KMS-11 (cell line): ENCODE data around the gene RCAN1.

ENCODE experiments used
- H2AFZ ChIP-seq: fragments of 200-600 bp; sonication (generic); 2 replicates; pipeline ENCODE4 v1.6.1; 2016; ENCODE audit warnings: antibody characterized with exemption, mixed run types, low read depth
- H3K27ac ChIP-seq: fragments of 200-600 bp; sonication (generic); 2 replicates; pipeline ENCODE4 v1.6.1; 2016; ENCODE audit warnings: mild to moderate bottlenecking, mixed run types
- H3K27me3 ChIP-seq: fragments of 200-600 bp; sonication (generic); 2 replicates; pipeline ENCODE4 v1.6.1; 2017; ENCODE audit warnings: mild to moderate bottlenecking, low read depth, mixed run types, moderate library complexity; ENCODE audit not compliant: insufficient read depth
- H3K36me3 ChIP-seq: fragments of 200-600 bp; sonication (generic); 2 replicates; pipeline ENCODE4 v1.6.1; 2017; ENCODE audit warnings: mild to moderate bottlenecking, mixed run types; ENCODE audit not compliant: insufficient read depth
- H3K4me1 ChIP-seq: fragments of 200-600 bp; sonication (generic); 2 replicates; pipeline ENCODE4 v1.6.1; 2016; ENCODE audit warnings: mild to moderate bottlenecking, low read depth, mixed run types; ENCODE audit not compliant: poor library complexity, severe bottlenecking
- H3K4me2 ChIP-seq: fragments of 200-600 bp; sonication (generic); 2 replicates; pipeline ENCODE4 v1.7.0; 2016; ENCODE audit warnings: mild to moderate bottlenecking, mixed run types
- H3K4me3 ChIP-seq: fragments of 200-600 bp; sonication (generic); IDR thresholded peaks from 2 replicates; pipeline ENCODE4 v1.6.1; 2017; ENCODE audit warnings: low read depth, low read length, mixed read lengths; ENCODE audit not compliant: insufficient read depth
- H3K79me2 ChIP-seq: fragments of 200-600 bp; sonication (generic); 2 replicates; pipeline ENCODE4 v1.6.1; 2016; ENCODE audit warnings: low read depth, mixed run types; ENCODE audit not compliant: insufficient read depth
- H3K9ac ChIP-seq: fragments of 200-600 bp; sonication (generic); 2 replicates; pipeline ENCODE4 v1.6.1; 2016; ENCODE audit warnings: mild to moderate bottlenecking, mixed run types
- H4K20me1 ChIP-seq: fragments of 200-600 bp; sonication (generic); 2 replicates; pipeline ENCODE4 v1.6.1; 2016; ENCODE audit warnings: mild to moderate bottlenecking, mixed run types; ENCODE audit not compliant: insufficient read depth
- CTCF ChIP-seq: fragments of 200-600 bp; sonication (generic); conservative IDR thresholded peaks from 2 replicates; pipeline ENCODE4 v1.6.1; 2017; ENCODE audit warnings: low read depth, mild to moderate bottlenecking, antibody characterized with exemption, low read length, moderate library complexity, mixed read lengths

RCAN1 gene

GRCh38 chr21:34621434-34622350, 6.8 kb upstream of the RCAN1 start:
- H3K9ac ChIP-seq = no peak overlapping the region
- no peaks in the 10 kb centered on the region for H3K79me2 ChIP-seq
- no peaks in the 10 kb centered on the region for H3K4me1 ChIP-seq
- no peaks in the 10 kb centered on the region for H3K36me3 ChIP-seq
- no peak overlapping the region for H2AFZ ChIP-seq
- H3K4me2 ChIP-seq = no peak overlapping the region
- H3K4me3 ChIP-seq = no peak overlapping the region
- TF ChIP-seq CTCF = no peak
- no peaks in the 10 kb centered on the region for H3K27me3 ChIP-seq
- H4K20me1 ChIP-seq = no peaks in the 10 kb centered on the region
- H3K27ac ChIP-seq = no peak overlapping the region

- no peak for TF ChIP-seq CTCF
- Histone ChIP-seq H3K36me3 (no peaks in the 10 kb centered on the region), H3K4me1 (no peaks in the 10 kb centered on the region), H3K4me3 (no peak overlapping the region), H3K27me3 (no peaks in the 10 kb centered on the region), H4K20me1 (no peaks in the 10 kb centered on the region), H3K9ac (no peak overlapping the region), H3K79me2 (no peaks in the 10 kb centered on the region), H3K27ac (no peak overlapping the region), H3K4me2 (no peak overlapping the region), H2AFZ (no peak overlapping the region)
These were observed 5.1 kb upstream of the RCAN1 start for GRCh38 chr21:34619841-34620665.

GRCh38 chr21:34618941-34619340, 4.0 kb upstream of the RCAN1 start:
- H3K4me1 ChIP-seq = peaks cover 3% of the 10 kb centered on the region
- H4K20me1 ChIP-seq = no peaks in the 10 kb centered on the region
- no peak for TF ChIP-seq CTCF
- no peak overlapping the region for H3K9ac ChIP-seq
- H3K27me3 ChIP-seq = no peaks in the 10 kb centered on the region
- no peak overlapping the region for H3K27ac ChIP-seq
- no peak overlapping the region for H3K4me3 ChIP-seq
- H3K79me2 ChIP-seq = peaks cover 2% of the 10 kb centered on the region; the same call in 1 of the 2 replicates
- no peak overlapping the region for H3K4me2 ChIP-seq
- no peaks in the 10 kb centered on the region for H3K36me3 ChIP-seq
- H2AFZ ChIP-seq = no peak overlapping the region

GRCh38 chr21:34617753-34618339, 2.9 kb upstream of the RCAN1 start:
- Histone ChIP-seq H3K27me3 (no peaks in the 10 kb centered on the region), H3K4me1 (peaks cover 12% of the 10 kb centered on the region), H4K20me1 (no peaks in the 10 kb centered on the region), H3K4me3 (no peak overlapping the region), H3K9ac (no peak overlapping the region), H3K36me3 (no peaks in the 10 kb centered on the region), H3K4me2 (no peak overlapping the region), H3K79me2 (peaks cover 10% of the 10 kb centered on the region; the same call in 1 of the 2 replicates), H3K27ac (no peak overlapping the region), H2AFZ (no peak overlapping the region)
- no peak for TF ChIP-seq CTCF
